Stimulated activated CD8-positive, alpha-beta memory T cell treated with anti-CD3 and anti-CD28 coated beads, Interleukin-7, amount 100 ng/mL, for 48 hours (primary cell): Measurements from ENCODE around the gene INSYN2B.

Source experiments
- DNase-seq, 2 donors: peaks; one replicate each; pipeline ENCODE4 v3.0.0-alpha.2; 2020; ENCODE audit warnings: low read depth in 1 of 2; ENCODE audit errors: extremely low read depth in 1 of 2

INSYN2B gene

GRCh38 chr5:169934990-169935389 lies 45.3 kb downstream of the INSYN2B start:
- no peak for DNase-seq

GRCh38 chr5:169933616-169934015 lies 46.7 kb downstream of the INSYN2B start:
- no peak for DNase-seq

- no peak for DNase-seq
Measured at GRCh38 chr5:169933127-169933526, 47.2 kb downstream of the INSYN2B start.

- no peak for DNase-seq
Measured at GRCh38 chr5:169923988-169924387, 56.3 kb downstream of the INSYN2B start.

GRCh38 chr5:169922474-169922873 lies 57.8 kb downstream of the INSYN2B start:
- no peak for DNase-seq

- no peak for DNase-seq
Measured at GRCh38 chr5:169921949-169922348, 58.3 kb downstream of the INSYN2B start.

- no peak for DNase-seq
Measured at GRCh38 chr5:169921384-169921783, 58.9 kb downstream of the INSYN2B start.

GRCh38 chr5:169920474-169920873 lies 59.8 kb downstream of the INSYN2B start:
- DNase-seq, result no peak

GRCh38 chr5:169918228-169918627 lies 62.1 kb downstream of the INSYN2B start:
- DNase-seq, result no peak

- DNase-seq, result no peak
Measured at GRCh38 chr5:169917500-169917899, 62.8 kb downstream of the INSYN2B start.

GRCh38 chr5:169914766-169915165 lies 65.5 kb downstream of the INSYN2B start:
- no peak for DNase-seq

GRCh38 chr5:169913479-169913878 lies 66.8 kb downstream of the INSYN2B start:
- DNase-seq, result no peak

- no peak for DNase-seq
Measured at GRCh38 chr5:169911448-169912212, 68.7 kb downstream of the INSYN2B start.

- no peak for DNase-seq
Measured at GRCh38 chr5:169910393-169910792, 69.9 kb downstream of the INSYN2B start.

- no peak for DNase-seq
Measured at GRCh38 chr5:169909945-169910344, 70.3 kb downstream of the INSYN2B start.

- no peak for DNase-seq
Measured at GRCh38 chr5:169908864-169909263, 71.4 kb downstream of the INSYN2B start.

- no peak for DNase-seq
Measured at GRCh38 chr5:169906745-169907649, 73.3 kb downstream of the INSYN2B start.

- DNase-seq, result no peak
Measured at GRCh38 chr5:169905017-169905416, 75.3 kb downstream of the INSYN2B start.

GRCh38 chr5:169904508-169904907 lies 75.8 kb downstream of the INSYN2B start:
- no peak for DNase-seq

GRCh38 chr5:169904059-169904458 lies 76.2 kb downstream of the INSYN2B start:
- no peak for DNase-seq

GRCh38 chr5:169901896-169902295 lies 78.4 kb downstream of the INSYN2B start:
- DNase-seq, result no peak

- DNase-seq, result no peak
Measured at GRCh38 chr5:169897481-169897880, 82.8 kb downstream of the INSYN2B start.
